Neural crest cell (in vitro differentiated cells): ENCODE results near the gene PPARA. TPM values are rescaled to one million over a fixed set of nuclear protein-coding genes. Genes with fewer than 3 reads are reported as not detected.
"Not testable (repeated sequence)": the region's sequence is repeated elsewhere in the genome, so short reads cannot be mapped to it uniquely, and the experiment has no call there.

ENCODE experiments used
- DNase-seq: peaks from one replicate; pipeline ENCODE4 v3.0.0; 2021; ENCODE audit warnings: low read depth, mixed read lengths, low spot score
- H3K27ac Mint-ChIP-seq: one replicate; pipeline ENCODE4 v1.8.0; 2021; ENCODE audit warnings: mild to moderate bottlenecking, mixed read lengths; ENCODE audit not compliant: unreplicated experiment
- H3K27me3 Mint-ChIP-seq: 2 replicates; pipeline ENCODE4 v1.8.0; 2021; ENCODE audit warnings: low read depth, mild to moderate bottlenecking, mixed read lengths
- H3K36me3 Mint-ChIP-seq: 2 replicates; pipeline ENCODE4 v1.8.0; 2021; ENCODE audit warnings: low read depth, mild to moderate bottlenecking, mixed read lengths
- H3K4me1 Mint-ChIP-seq: 2 replicates; pipeline ENCODE4 v1.8.0; 2021; ENCODE audit warnings: mixed read lengths
- H3K4me3 Mint-ChIP-seq: one replicate; pipeline ENCODE4 v1.8.0; 2021; ENCODE audit warnings: mild to moderate bottlenecking, mixed read lengths
- H3K9me3 Mint-ChIP-seq: 2 replicates; pipeline ENCODE4 v1.8.0; 2021; ENCODE audit warnings: mixed read lengths
- total RNA-seq: library from RNA; stranded (reverse); gene quantifications from 2 replicates; pipeline ENCODE4 v1.2.1, GENCODE V29; 2021
- TF ChIP-seq, protein P1 (sequence below): fragments of 200-600 bp; sonication (generic); conservative IDR thresholded peaks from 2 replicates; pipeline ENCODE4 v1.5.0; 2021; ENCODE audit warnings: antibody characterized with exemption, mild to moderate bottlenecking

Gene PPARA
- total RNA-seq, 1 donor from 2014 or later: 15.6 TPM

DNA sequence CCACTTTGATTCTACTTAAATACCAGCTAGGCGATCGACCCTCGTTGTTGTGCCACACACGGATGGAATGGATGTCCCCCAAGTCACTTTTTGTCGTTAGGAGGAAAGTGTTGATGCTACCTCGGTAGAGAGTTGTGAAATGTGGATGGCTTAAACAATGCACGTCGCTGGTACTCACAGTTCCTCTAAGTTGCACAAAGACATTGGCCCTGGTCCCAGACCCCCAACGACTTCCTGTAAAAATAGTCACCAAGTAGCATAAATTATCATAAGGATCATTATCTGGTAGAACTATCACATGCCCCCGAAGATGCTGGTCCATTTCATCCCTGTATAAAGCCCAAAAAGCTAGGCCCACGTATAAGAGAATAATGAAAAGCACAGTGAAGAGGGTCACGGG, 109.0 kb downstream of the PPARA start:
- Mint-ChIP-seq H3K27me3 (peaks cover 59% of the 10 kb centered on the region), H3K4me1 (no peaks in the 10 kb centered on the region), H3K4me3 (no peak overlapping the region), H3K36me3 (peaks cover 20% of the 10 kb centered on the region), H3K9me3 (peaks cover 17% of the 10 kb centered on the region), H3K27ac (no peak overlapping the region)
- TF ChIP-seq, protein P1, sequence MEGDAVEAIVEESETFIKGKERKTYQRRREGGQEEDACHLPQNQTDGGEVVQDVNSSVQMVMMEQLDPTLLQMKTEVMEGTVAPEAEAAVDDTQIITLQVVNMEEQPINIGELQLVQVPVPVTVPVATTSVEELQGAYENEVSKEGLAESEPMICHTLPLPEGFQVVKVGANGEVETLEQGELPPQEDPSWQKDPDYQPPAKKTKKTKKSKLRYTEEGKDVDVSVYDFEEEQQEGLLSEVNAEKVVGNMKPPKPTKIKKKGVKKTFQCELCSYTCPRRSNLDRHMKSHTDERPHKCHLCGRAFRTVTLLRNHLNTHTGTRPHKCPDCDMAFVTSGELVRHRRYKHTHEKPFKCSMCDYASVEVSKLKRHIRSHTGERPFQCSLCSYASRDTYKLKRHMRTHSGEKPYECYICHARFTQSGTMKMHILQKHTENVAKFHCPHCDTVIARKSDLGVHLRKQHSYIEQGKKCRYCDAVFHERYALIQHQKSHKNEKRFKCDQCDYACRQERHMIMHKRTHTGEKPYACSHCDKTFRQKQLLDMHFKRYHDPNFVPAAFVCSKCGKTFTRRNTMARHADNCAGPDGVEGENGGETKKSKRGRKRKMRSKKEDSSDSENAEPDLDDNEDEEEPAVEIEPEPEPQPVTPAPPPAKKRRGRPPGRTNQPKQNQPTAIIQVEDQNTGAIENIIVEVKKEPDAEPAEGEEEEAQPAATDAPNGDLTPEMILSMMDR: no peak
- DNase-seq: no peak

DNA sequence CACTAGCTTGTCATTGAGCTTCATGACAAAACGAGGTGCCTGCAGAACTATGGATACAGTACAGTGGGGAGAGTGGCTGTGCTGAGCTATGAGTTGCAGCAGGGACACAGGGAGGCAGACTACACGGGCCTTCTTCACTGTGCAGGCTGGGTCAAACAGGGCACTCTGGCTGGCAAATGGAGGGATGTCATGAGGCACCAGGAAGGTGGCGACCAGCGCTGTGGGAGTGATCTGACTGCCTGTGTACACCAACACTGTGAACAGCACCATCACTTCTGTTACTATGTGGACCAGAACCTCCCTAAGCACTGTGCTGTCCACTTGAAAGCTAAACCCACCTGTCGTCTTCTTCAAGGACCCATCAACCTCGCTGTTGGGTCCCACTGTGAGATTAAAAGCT, 109.7 kb downstream of the PPARA start:
- Mint-ChIP-seq H3K9me3 (peaks cover 19% of the 10 kb centered on the region), H3K27me3 (peaks cover 65% of the 10 kb centered on the region), H3K4me1 (no peaks in the 10 kb centered on the region), H3K27ac (no peak overlapping the region), H3K4me3 (no peak overlapping the region), H3K36me3 (peaks cover 21% of the 10 kb centered on the region)
- TF ChIP-seq, protein P1: no peak
- no peak for DNase-seq

DNA sequence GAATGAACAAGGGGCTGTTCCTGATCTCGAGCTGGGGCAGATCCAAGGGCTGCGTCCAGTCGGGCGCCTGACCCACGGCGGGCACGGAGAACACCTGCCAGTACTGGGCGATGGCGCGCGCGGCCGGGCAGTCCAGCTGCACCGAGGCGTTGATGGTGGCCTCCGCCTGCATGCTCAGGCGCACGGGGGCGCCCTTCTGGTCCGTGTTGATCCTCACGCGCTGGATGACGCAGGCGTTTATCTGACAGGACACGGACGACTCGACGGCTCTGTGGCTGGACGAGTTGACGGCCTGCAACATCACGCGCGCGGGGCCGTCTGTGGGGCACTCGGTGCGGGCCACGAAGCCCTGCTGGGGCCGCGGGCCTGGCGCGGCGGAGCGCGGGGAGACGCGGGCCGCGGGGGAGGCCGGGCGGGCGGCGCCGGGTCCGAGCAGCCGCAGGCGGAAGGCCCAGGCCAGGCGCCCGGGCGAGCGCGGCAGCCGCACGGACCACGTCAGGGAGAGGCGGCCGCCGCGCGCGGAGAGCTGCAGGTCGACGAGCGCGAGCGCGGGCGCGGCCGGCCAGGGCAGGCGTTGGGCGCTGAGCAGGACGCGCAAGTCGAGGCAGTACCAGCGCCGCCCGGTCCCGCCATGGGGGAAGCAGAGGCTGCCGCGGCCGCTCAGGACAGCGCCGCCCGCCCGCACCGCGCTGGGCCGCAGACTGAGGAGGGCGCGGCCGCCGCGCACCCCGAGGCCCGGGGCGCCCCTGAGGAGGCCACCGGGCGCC, 112.3 kb downstream of the PPARA start:
- Mint-ChIP-seq H3K4me3 (no peak overlapping the region), H3K27ac (no peak overlapping the region), H3K9me3 (peaks cover 20% of the 10 kb centered on the region), H3K4me1 (peaks cover 6% of the 10 kb centered on the region), H3K27me3 (peaks cover 91% of the 10 kb centered on the region), H3K36me3 (peaks cover 36% of the 10 kb centered on the region)
- peak; percentile 33 for DNase-seq
- TF ChIP-seq, protein P1: peak; percentile 32

DNA sequence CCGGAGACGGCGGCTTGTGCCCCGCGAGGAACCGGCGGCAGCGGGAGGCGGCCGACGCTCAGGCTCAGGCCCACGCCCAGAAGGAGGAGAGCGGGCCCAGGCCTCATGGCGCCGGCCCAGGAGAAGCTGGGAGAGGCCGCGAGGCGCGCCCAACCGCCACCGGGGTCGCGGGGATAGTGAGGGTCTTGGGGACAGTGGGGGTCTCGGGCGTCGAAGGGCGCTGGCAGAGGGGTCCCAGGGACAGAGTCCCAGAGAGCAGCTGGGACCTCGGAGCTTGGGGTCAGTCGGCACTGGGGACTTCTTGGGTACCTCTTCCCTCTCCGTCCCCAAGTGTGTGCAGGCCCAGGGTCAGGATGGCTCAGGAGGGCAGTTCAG, 112.9 kb downstream of the PPARA start, which contains the start of gene PKDREJ:
Gene PKDREJ, minus strand, starts transcription at position 128 of the 375 bp plus-strand sequence. Its CDS starts 21 bp downstream, at position 107.
- TF ChIP-seq, protein P1: no peak
- peaks cover 20% of the 10 kb centered on the region for H3K9me3 Mint-ChIP-seq
- no peak within 1 kb of the TSS for H3K27ac Mint-ChIP-seq
- no peak for DNase-seq
- peaks cover 8% of the 10 kb centered on the region for H3K4me1 Mint-ChIP-seq
- H3K36me3 Mint-ChIP-seq: peaks cover 34% of the 10 kb centered on the region
- H3K27me3 Mint-ChIP-seq: peaks cover 86% of the 10 kb centered on the region
- H3K4me3 Mint-ChIP-seq: peak within 1 kb of the TSS; percentile 68

DNA sequence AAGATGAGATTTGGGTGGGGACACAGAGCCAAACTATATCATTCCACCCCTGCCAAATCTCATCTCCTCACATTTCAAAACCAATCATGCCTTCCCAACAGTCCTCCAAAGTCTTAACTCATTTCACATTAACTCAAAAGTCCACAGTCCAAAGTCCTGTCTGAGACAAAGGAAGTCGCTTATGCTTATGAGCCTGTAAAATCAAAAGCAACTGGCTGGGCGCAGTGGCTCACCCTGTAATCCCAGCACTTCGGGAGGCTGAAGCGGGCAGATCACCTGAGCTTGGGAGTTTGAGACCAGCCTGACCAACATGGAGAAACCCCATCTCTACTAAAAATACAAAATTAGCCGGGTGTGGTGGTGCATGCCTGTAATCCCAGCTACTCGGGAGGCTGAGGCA, 114.2 kb downstream of the PPARA start:
- peak overlapping the region; percentile 68 for H3K4me3 Mint-ChIP-seq
- peaks cover 12% of the 10 kb centered on the region for H3K9me3 Mint-ChIP-seq
- not testable (repeated sequence) for DNase-seq, H3K27ac Mint-ChIP-seq
- H3K4me1 Mint-ChIP-seq: peaks cover 16% of the 10 kb centered on the region
- H3K36me3 Mint-ChIP-seq: peaks cover 30% of the 10 kb centered on the region
- peaks cover 75% of the 10 kb centered on the region for H3K27me3 Mint-ChIP-seq

DNA sequence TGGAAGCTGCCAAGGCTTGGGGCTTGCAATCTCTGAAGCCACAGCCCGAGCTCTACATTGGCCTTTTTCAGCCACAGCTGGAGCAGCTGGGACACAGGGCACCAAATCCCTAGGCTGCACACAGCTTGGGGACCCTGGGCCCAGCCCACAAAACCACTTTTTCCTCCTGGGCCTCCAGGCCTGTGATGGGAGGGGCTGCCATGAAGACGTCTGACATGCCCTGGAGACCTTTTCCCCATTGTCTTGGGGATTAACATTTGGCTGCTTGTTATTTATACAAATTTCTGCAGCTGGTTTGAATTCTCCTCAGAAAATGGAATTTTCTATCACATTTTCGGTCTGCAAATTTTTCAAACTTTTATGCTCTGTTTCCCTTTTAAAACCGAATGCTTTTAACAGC, 115.3 kb downstream of the PPARA start:
- H3K27me3 Mint-ChIP-seq: peaks cover 64% of the 10 kb centered on the region
- peak overlapping the region; percentile 64 for H3K4me3 Mint-ChIP-seq
- peaks cover 12% of the 10 kb centered on the region for H3K9me3 Mint-ChIP-seq
- not testable (repeated sequence) for DNase-seq, H3K27ac Mint-ChIP-seq
- H3K4me1 Mint-ChIP-seq: peaks cover 20% of the 10 kb centered on the region
- H3K36me3 Mint-ChIP-seq: peaks cover 30% of the 10 kb centered on the region
